Stomach (tissue), 4 donors: ENCODE results near the gene PTHLH.

Source experiments
- CTCF ChIP-seq, 7 experiments: fragments of 450-650 bp in 4 of 7; fragments of 200-600 bp in 3 of 7; sonication (generic) in 3 of 7; IDR thresholded peaks; one replicate each; pipeline ENCODE4 v1.5.1; 2016 to 2019; ENCODE audit warnings: antibody characterized with exemption in 7 of 7, control low read depth in 2 of 7, mild to moderate bottlenecking in 1 of 7
- EP300 ChIP-seq: sonication (generic); formaldehyde crosslinking; IDR thresholded peaks from one replicate; pipeline ENCODE4 v1.6.1; 2017; ENCODE audit warnings: antibody characterized with exemption
- POLR2A ChIP-seq, 4 donors: fragments of 450-650 bp; IDR thresholded peaks; one replicate each; pipeline ENCODE4 v1.6.1; 2016; ENCODE audit warnings: antibody characterized with exemption in 4 of 4, control low read depth in 2 of 4, mild to moderate bottlenecking in 1 of 4, moderate library complexity in 1 of 4

- TF ChIP-seq EP300 (no peak), POLR2A (IDR thresholded peaks at IDR 0.05) (no peak), CTCF (IDR thresholded peaks at IDR 0.05) (no peak)
Measured at GRCh38 chr12:27931390-27931789, 41.1 kb downstream of the PTHLH start.
